Right renal pelvis (tissue), 4 donors: ENCODE results near the gene BCS1L. TPM values are rescaled to one million over a fixed set of nuclear protein-coding genes. Genes with fewer than 3 reads are reported as not detected.

Source experiments
- DNase-seq, 4 donors: peaks; one replicate each; pipeline ENCODE4 v3.0.0-alpha.2; 2013; ENCODE audit warnings: low read depth in 4 of 4, low spot score in 3 of 4, missing footprints in 1 of 4
- polyA plus RNA-seq, 4 donors: library from polyadenylated mRNA; unstranded; fragments of 120-200 nt; gene quantifications; one replicate each; pipeline ENCODE4 v1.2.1, GENCODE V29; 2013; ENCODE audit not compliant: insufficient read length in 4 of 4

BCS1L gene, protein sequence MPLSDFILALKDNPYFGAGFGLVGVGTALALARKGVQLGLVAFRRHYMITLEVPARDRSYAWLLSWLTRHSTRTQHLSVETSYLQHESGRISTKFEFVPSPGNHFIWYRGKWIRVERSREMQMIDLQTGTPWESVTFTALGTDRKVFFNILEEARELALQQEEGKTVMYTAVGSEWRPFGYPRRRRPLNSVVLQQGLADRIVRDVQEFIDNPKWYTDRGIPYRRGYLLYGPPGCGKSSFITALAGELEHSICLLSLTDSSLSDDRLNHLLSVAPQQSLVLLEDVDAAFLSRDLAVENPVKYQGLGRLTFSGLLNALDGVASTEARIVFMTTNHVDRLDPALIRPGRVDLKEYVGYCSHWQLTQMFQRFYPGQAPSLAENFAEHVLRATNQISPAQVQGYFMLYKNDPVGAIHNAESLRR
- polyA plus RNA-seq = 10 to 100 TPM; 44.2 to 58.4 (median 51.1) TPM

DNA sequence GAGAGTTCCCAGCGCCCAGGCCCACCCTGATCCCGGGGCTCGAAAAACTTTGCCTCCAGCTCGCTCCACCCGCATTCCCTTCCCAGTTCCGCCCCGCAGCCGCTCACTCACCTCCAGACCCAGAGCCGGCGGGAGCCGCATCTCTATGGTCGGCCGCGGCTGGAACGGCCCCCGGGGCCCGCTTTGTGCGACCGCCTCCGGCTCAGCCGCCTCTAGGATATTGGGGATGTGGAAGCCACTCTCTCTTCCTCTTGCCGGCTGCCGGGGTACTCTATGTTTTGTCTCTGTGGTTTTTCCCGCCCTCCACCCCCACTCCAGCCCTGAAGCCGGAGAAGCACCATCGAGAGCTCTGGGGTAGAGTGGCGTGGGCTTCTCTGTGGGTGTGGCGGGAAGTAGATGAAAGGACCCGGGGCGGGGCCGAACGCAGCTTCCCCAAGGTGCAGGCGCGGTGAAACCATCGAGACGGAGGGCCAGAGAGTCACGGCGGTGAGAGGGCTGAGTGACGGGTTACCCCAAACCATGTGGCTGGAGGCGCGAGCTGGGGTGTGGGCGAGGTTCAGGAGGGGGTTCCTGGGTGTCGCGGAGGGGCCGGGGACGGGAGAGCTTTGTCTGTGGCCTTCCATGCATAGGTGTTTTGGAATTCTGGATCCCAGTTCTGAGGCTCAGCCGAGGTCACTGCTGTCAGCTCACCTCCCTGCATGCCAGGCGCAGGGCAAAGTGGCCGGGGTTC, at the start of gene BCS1L, which contains the start of gene ZNF142:
Gene BCS1L (plus strand): TSS at position 426 of the 730 bp plus-strand sequence. CDS start 1,305 bp downstream, outside the sequence.
Gene ZNF142 (minus strand): TSS at position 366 of the 730 bp plus-strand sequence. CDS start 3,194 bp downstream, outside the sequence.
- peak; percentile 71 to 80 (median 72) for DNase-seq

DNA sequence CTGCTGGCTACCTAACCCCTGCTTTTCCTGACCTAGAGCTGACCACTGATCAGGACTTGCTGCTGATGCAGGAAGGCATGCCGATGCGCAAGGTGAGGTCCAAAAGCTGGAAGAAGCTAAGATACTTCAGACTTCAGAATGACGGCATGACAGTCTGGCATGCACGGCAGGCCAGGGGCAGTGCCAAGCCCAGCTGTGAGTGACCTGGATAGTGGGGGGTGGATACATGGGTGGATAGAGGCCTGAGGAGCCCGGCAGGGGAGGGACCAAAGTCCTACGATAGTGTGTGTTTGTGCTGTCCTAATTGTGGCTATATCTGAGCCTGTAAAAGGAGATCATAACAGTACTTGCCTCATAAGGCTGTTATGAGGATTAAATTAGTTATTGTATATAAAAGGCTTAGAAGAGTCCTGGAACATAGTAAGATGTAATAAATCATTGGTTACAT, 43.6 kb upstream of the BCS1L start:
- DNase-seq = no peak

DNA sequence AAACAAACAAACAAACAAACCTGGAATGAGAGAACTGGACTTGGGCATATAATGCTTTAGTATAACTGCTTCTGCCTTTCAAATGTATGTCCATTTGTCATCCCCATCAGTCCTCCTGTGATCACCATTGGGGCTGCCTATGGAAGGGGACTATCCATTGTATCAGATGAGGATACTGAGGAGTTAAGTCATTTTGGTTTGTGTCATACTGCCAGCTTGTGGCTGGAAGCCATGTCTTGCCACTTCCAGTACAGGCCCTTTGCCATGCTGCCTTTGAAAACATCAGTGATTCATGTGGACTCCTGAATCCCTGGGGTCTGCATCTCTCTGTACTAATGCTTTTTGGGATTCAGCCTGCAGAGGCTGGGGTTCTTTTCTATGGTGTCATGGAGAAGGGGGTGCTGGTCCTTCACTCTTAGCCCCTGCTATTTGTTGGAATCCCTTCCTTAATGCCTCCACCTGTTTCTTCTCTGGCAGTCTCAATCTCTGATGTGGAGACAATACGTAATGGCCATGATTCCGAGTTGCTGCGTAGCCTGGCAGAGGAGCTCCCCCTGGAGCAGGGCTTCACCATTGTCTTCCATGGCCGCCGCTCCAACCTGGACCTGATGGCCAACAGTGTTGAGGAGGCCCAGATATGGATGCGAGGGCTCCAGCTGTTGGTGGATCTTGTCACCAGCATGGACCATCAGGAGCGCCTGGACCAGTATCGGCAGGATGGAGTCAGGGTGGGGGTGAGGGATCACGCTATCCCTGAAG, 41.2 kb upstream of the BCS1L start:
- no peak for DNase-seq

DNA sequence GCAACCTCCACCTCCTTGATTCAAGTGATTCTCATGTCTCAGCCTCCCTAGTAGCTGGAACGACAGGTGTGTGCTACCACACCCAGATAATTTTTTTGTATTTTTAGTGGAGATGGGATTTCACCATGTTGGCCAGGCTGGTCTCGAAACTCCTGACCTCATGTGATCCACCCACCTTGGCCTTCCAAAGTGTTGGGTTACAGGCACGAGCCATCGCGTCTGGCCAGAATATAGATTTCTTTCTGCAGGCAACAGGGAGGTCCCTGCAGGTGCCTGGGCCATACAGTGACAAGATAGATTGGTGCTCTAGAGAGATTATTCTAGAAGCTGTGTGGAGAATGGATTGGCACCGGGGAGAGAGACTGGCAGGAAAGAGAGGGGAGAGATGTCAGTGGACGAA, 38.5 kb upstream of the BCS1L start:
- no peak for DNase-seq

DNA sequence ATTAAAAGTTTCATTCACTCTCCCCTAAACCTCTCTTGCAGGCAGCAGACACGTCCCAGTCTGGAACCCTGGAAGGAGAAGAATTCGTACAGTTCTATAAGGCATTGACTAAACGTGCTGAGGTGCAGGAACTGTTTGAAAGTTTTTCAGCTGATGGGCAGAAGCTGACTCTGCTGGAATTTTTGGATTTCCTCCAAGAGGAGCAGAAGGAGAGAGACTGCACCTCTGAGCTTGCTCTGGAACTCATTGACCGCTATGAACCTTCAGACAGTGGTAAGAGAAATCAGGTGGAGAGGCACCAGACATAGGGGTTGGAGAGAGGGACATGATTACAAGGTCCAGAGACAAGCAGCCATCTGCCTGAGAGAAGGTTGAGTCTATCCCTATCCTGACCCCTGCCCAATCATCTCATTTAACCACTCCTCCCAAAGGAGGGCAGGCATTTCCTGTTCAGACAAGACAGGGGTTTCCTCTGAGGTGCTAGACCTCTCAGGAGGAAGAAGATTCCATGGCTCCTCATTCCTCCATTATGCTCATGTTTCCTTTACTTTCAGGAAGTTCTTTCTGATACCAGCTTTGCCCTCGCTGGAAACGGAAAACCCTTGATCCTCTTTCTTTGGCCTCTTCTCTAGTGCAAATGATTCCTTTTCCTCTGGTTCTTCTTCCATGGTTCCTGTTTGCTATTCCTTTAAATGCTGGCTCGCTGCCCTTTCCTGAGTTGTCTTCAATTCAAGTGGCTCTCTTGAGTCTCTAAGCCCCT, 36.7 kb upstream of the BCS1L start:
- DNase-seq = no peak

DNA sequence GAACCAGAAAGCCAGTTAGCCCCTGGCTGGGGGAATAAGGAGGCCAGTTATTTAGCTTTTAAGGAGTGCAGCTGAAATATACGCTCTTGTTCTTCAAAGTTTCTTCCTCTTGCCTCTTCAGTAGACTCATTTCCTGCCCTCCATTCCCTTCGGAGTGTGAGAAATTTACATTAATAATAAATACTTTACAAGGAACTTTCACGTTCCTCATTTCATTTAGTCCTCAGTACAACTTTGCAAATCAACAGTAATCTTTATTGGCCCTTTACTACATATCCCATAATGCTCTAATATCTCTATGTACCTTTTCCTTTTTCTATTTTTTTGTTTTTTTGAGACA, 36.1 kb upstream of the BCS1L start:
- no peak for DNase-seq

DNA sequence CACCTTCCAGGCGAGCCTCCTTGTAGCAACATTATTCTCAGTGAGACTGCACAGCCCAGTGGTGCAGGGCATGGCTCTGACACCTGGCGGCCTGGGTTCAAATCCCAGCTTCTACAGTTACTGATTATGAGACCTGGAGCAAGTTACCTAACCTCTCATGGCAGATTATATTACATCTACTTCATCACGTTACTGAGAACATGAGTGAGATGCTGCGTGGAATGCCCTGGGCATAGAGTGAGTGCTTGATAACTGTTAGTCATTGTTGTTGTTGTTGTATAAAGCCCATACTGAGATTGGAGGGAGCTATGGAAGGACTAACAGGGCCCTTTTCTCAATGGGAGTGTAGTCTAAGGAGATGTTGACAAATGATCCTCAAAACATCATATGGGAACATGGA, 33.1 kb upstream of the BCS1L start:
- DNase-seq = no peak

DNA sequence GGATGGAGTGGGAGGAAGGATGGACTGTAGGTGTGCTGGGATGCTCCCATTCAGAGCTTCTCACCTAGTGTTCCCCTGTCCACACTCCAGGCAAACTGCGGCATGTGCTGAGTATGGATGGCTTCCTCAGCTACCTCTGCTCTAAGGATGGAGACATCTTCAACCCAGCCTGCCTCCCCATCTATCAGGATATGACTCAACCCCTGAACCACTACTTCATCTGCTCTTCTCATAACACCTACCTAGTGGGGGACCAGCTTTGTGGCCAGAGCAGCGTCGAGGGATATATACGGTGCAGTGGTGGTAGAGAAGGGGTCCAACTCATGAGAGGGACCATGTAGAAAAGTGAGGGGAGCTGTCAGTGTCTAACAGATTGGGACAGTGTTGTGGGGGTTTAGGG, 31.5 kb upstream of the BCS1L start:
- no peak for DNase-seq

DNA sequence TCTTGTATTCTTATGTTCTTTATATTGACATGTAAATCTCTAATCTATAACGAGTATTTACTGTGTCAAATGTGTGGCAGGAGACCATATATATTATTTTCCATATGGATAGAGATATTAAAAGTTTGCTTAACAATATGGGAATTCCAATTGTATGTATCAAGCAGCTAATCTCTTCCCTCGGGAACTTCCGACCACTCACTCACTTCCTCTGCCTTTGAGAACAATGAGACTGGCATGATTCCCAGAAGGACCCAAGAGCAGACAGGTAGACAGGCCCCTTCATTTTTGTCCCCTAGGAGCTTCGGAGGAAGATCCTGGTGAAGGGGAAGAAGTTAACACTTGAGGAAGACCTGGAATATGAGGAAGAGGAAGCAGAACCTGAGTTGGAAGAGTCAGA, 27.6 kb upstream of the BCS1L start:
- DNase-seq = no peak

DNA sequence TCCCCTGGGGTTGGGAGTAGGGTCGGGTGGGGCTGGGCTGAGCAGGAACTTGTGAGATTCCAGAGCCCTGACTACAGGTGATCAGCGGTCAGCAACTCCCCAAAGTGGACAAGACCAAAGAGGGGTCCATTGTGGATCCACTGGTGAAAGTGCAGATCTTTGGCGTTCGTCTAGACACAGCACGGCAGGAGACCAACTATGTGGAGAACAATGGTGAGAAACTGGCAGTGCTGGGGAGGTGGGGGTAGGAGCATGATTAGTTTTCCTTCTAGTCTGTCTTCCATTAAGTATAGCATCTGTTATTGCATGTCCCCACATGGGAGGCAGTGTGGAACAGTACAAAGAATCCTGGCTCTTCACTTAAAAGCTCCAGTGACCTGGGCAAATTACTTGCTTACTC, 23.8 kb upstream of the BCS1L start:
- DNase-seq = no peak

DNA sequence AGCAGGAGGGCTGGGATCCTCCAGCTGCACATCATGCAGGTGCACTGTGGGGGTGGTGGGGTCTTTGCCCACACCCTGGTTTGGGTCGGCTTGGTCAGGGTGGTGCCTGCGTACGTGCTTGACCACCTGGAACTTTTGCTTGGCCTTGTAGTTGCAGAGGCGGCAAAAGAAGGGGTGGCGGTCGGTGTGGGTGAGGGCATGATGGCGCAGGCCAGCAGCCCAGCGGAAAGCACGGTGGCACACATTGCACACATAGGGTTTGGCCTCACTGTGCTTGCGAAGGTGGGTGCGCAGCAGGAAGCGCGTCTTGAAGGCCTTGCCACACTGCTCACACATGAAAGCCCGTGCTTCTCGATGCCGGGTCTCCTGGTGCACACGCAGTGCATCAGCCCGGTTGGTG, 21.1 kb upstream of the BCS1L start:
- no peak for DNase-seq

DNA sequence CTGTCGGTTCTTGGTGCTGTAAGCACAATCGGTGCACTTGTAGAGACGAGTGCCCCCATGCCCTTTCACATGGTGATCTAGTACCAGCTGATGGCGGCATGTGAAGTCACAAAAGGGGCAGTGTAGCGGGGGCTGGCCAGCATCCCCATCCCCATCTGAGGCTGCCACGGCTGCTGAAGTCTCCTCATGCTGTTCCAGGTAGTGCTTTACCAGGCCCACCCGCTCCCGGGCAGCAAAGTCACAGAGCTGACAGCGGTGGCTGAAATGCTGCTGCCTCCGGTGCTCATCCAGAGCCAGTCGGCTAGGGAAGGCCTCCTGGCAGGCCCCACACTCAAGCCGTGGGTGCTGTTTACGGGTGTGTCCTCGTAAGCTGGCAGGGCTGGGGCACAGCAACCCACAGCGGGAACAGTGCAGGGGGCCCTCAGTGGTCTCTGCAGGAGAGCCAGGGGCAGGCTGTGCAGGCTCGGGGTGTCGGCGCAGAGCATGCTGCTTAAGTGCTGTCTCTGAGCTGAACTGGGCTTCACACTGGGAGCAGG, 17.3 kb upstream of the BCS1L start:
- DNase-seq = no peak

DNA sequence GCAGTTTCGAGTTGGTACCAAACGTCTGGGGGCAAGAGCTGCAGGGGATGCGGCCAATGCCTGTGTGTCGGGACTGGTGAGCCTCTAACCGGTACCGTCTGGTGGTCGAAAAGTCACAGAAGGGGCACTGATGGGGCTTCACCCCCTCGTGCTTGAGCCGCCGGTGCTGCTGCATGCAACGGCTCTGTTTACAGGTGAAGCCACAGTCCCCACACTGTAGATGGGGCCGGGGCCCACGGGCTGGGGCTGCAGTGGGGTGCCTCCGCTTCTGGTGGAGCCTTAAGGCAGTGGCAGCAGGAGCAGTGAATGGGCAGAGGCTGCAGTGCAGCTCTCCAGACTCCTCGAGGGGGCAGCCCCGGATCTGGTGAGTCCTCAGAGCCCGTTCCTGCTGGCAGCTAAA, 16.7 kb upstream of the BCS1L start:
- no peak for DNase-seq

DNA sequence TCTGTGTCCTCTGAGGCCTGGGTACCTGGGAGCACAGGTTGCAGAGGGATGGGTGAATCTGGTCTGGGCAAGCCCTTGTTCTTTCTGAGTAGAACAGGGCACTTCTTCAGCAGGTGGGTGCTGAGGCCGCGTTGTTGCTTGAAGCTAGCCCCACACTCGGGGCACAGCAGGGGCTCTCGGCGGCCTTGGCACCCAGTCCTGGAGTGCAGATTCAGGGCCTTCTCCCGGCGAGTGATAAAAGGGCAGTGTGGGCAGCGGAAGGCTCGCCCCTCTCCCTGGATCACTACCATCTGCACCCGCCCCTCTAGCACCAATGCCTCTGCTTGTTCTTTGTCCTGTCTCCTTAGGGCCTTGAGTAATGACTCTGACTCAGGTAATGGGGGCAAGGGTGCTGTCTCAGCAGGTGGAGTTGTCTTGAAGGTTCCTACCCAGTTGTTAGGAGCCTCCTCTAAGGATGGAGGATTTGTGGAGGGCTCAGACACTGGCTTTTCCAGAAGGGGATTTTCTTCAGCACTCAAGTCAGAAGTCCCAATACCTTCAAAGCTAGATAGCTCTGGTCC, 15.7 kb upstream of the BCS1L start:
- DNase-seq = no peak

DNA sequence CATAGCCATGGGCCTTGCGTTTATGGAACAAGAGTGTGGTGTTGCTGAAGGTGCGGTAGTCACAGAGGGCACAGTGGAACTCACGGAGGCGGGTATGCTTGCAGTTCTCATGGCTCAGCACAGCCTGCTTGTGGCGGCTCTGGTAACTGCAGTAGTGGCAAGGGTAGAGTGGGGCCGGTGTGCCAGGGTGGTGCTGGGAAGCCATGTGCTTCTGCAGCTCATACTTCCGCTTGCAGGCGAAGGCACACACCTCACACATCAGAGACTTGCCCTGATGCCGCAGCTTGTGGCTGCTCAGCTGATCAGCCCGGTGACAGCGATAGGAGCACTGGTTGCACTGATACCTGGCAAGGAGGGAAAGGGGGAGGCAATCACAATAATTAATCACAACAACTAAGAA, 14.8 kb upstream of the BCS1L start:
- DNase-seq = no peak

DNA sequence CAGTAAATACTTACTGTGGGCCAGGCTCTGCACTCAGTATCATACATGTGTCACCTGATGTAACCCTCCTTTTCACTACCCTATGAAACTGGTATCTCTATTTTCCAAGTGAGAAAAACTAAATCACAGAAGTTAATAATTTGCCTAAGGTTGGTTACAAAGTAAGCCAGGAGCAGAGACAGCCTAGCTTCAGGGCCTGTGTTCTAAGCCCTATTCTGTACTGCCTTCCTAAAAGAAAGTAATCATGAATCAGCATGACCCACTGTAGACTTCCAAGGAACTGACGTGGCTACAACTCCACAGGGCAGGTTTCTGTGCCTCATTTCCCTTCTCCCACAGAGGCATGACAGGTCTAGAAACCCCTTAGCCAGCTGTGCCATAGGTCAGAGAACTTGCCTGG, 14.4 kb upstream of the BCS1L start:
- no peak for DNase-seq

DNA sequence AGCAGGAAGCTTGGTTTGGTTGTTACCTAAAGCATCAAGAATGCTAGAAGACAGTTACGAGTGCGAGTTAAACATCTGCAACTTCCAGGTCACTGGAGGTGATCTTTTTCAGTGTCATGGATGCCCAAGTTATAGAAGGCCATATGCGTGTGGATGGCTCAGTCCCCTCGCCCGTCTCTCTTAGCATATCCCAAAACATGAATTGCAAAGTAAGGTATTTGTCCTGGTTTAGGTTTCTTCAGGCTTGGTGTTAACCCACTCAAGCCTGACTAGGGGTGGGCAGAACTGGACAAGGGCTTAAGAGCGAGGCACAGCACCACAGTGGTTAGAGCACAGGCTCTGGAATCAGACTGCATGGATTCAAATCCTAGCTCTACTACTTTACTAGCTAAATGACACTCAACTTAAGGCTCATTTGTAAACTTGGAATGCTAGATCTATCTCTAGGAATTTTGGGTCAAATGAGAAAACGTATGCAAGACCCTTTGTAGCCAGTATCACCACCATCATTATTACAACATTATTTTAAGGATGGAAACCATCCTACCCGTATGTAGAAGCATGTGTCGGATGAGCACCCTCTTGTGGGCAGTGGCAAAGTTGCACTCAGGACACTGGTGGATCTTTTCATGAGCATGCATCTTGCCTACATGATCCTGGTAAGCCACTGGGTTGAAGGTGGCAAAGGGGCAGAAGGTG, 11.2 kb upstream of the BCS1L start:
- peak in 1 of 4 donors; percentile 22 for DNase-seq

DNA sequence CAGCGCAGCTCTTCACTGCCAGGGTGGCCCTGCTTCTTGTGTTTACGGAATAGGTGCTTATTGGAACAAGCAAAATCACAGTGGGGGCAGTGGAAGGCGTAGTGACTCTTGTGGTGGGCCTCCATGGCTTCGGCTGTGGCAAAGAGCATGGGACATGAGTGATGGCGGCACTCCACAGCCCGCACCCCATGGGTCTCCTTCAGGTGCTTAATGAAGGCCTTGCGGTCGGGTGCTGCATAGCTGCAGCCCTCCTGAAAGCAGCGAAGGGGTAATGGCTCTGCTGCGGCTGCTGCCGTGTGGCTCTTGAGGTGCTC, 10.7 kb upstream of the BCS1L start:
- no peak for DNase-seq

DNA sequence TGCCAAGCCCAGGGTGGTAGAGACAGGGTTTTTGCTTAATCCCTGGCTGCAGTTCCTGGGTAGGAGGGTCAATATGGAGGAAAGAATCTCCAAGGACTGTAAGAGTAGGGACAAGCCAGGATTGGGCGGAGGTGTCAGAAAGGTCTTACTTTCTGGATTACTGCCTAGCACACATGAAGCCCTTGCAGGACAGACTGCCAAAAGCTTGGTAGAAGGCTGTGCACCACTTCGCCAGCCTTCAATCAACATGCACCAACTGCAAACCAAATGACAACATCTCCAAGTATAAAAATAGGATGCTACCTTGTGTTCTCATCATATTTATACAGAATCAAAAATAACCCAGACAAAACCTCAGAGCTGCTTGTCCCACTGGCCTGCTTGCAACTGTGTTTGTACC, 3.7 kb upstream of the BCS1L start:
- DNase-seq = no peak
